Mammary epithelial cell (primary cell): ENCODE measurements around the gene OSBPL7.

ENCODE experiments used
- CTCF ChIP-seq, 2 donors: IDR thresholded peaks in 1 of 2; conservative IDR thresholded peaks in 1 of 2; 2 replicates each; pipeline ENCODE4 v1.5.1; 2011 to 2012; ENCODE audit warnings: inconsistent platforms in 2 of 2, low read length in 2 of 2, mild to moderate bottlenecking in 2 of 2, control low read depth in 1 of 2, low read depth in 1 of 2; ENCODE audit not compliant: insufficient read depth in 1 of 2; ENCODE audit errors: extremely low read depth in 1 of 2
- EZH2 ChIP-seq: IDR thresholded peaks from 2 replicates; pipeline ENCODE4 v1.6.1; 2012; ENCODE audit warnings: low read length, inconsistent platforms, borderline replicate concordance

- TF ChIP-seq CTCF (conservative IDR thresholded peaks at IDR 0.05 in 1 of 2, IDR thresholded peaks at IDR 0.05 in 1 of 2; ENCODE audit: extremely low read depth in 1 of 2, insufficient read depth in 1 of 2, low read depth in 1 of 2, low read length in 2 of 2) (no peak), EZH2 (no peak)
These were observed 13.4 kb downstream of the OSBPL7 start for GRCh38 chr17:47808036-47808829.
